K562 (cell line): ENCODE measurements around the gene TCF19. TPM values are rescaled to one million over a fixed set of nuclear protein-coding genes. Genes with fewer than 3 reads are reported as not detected.
A peak's percentile ranks its signal among the peaks of the same experiment; 100 is the strongest.

Experiments used
- ATAC-seq: fragments of 200-7000 bp; cut with Tn5 transposase; 3 replicates; pipeline ENCODE4 v1.9.1; 2020; ENCODE audit warnings: moderate library complexity
- BruUV-seq: library from RNA; stranded (reverse); fragments of 400-500 nt; replicated peaks from 2 replicates; lab custom pipeline; 2021; lab: Mats Ljungman, UMichigan
- CTCF ChIA-PET: fragments of 300-600 bp; formaldehyde crosslinking; extraction: SDS; loops from one replicate; lab custom pipeline; 2021; ENCODE audit warnings: low intra/inter-chr PET ratio; lab: Yijun Ruan, JAX
- POLR2A ChIA-PET: fragments of 300-600, 350-650 bp; sonication (Branson Sonifier 250); formaldehyde crosslinking; extraction: SDS; loops from one replicate; lab custom pipeline; 2021; ENCODE audit warnings: antibody characterized with exemption, inconsistent platforms; lab: Yijun Ruan, JAX
- DNase-seq, 4 experiments: peaks; one replicate each; pipeline versions ENCODE4 v3.0.0 to v3.0.0-alpha.2; 2011 to 2018; ENCODE audit warnings: low spot score in 3 of 4, mixed read lengths in 3 of 4; ENCODE audit errors: extremely low read depth in 1 of 4
- FAIRE-seq: peaks from 2 replicates; lab custom pipeline; 2011; peaks lifted over from hg19 to GRCh38; lab: Jason Lieb, UNC
- H2AFZ ChIP-seq: 2 replicates; pipeline ENCODE4 v1.6.0; 2011; ENCODE audit warnings: low read depth, low read length, control low read depth, inconsistent platforms
- H3K27ac ChIP-seq: fragments of 200-600 bp; 3 replicates; pipeline ENCODE4 v1.8.0; 2011; ENCODE audit warnings: low read depth, mild to moderate bottlenecking, control low read depth, inconsistent platforms, low read length, moderate library complexity, mixed read lengths; ENCODE audit errors: extremely low read depth
- H3K27me3 ChIP-seq, 2 experiments: fragments of 300-600 bp in 1 of 2; 2 replicates in 1 of 2; 3 replicates in 1 of 2; pipeline versions ENCODE4 v1.6.0 to v1.8.0; 2011; ENCODE audit warnings: inconsistent platforms in 2 of 2, low read length in 2 of 2, mild to moderate bottlenecking in 1 of 2, mixed read lengths in 1 of 2, moderate library complexity in 1 of 2; ENCODE audit not compliant: control insufficient read depth in 2 of 2, insufficient read depth in 2 of 2
- H3K36me3 ChIP-seq: fragments of 300-600 bp; 3 replicates; pipeline ENCODE4 v1.8.0; 2011; ENCODE audit warnings: mild to moderate bottlenecking, low read length, inconsistent platforms; ENCODE audit not compliant: control insufficient read depth, insufficient read depth
- H3K4me1 ChIP-seq, 2 experiments: fragments of 200-600 bp in 1 of 2; replicated peaks in 1 of 2; 2 replicates in 1 of 2; 3 replicates in 1 of 2; pipeline versions ENCODE4 v1.5.1 to v1.8.0; 2011; ENCODE audit warnings: inconsistent platforms in 2 of 2, low read length in 2 of 2, mild to moderate bottlenecking in 1 of 2, mixed read lengths in 1 of 2, moderate library complexity in 1 of 2; ENCODE audit not compliant: control insufficient read depth in 2 of 2, insufficient read depth in 2 of 2
- H3K4me2 ChIP-seq: 2 replicates; pipeline ENCODE4 v1.6.1; 2011; ENCODE audit warnings: low read length, control low read depth, inconsistent platforms, mixed read lengths; ENCODE audit not compliant: insufficient read depth
- H3K4me3 ChIP-seq: fragments of 200-600 bp; sonication (generic), shearing (Covaris generic); 2 replicates; pipeline ENCODE4 v1.5.1; 2016; ENCODE audit warnings: control low read depth, inconsistent platforms
- H3K79me2 ChIP-seq: fragments of 200-600 bp; 3 replicates; pipeline ENCODE4 v1.8.0; 2011; ENCODE audit warnings: low read length, inconsistent platforms; ENCODE audit not compliant: control insufficient read depth, insufficient read depth
- H3K9ac ChIP-seq, 2 experiments: 2 replicates each; pipeline versions ENCODE4 v1.6.0 to v1.6.1; 2011; ENCODE audit warnings: low read depth in 2 of 2, low read length in 2 of 2, control low read depth in 1 of 2, inconsistent platforms in 1 of 2, mild to moderate bottlenecking in 1 of 2, mixed read lengths in 1 of 2; ENCODE audit not compliant: insufficient read depth in 1 of 2
- H3K9me1 ChIP-seq: one replicate; pipeline ENCODE4 v1.6.0; 2011; ENCODE audit warnings: inconsistent platforms, mild to moderate bottlenecking, low read length, moderate library complexity; ENCODE audit not compliant: control insufficient read depth, insufficient read depth
- H3K9me3 ChIP-seq: replicated peaks from 2 replicates; pipeline ENCODE4 v1.5.1; 2011; ENCODE audit warnings: low read depth, low read length, inconsistent platforms; ENCODE audit not compliant: control insufficient read depth, insufficient read depth
- H4K20me1 ChIP-seq: replicated peaks from 2 replicates; pipeline ENCODE4 v1.6.1; 2011; ENCODE audit warnings: low read length, inconsistent platforms, mixed read lengths; ENCODE audit not compliant: control insufficient read depth, insufficient read depth
- BCOR ChIP-seq: fragments of 450-650 bp; IDR thresholded peaks from 2 replicates; pipeline ENCODE4 v1.6.1; 2016
- TAL1 ChIP-seq: fragments of 450-650 bp; IDR thresholded peaks from 2 replicates; pipeline ENCODE4 v1.6.1; 2016; ENCODE audit warnings: mild to moderate bottlenecking
- ZBTB1 ChIP-seq: sonication (generic); formaldehyde crosslinking; IDR thresholded peaks from 2 replicates; pipeline ENCODE4 v1.8.1; 2023; ENCODE audit warnings: missing genetic modification reagents, low read depth, mild to moderate bottlenecking, borderline replicate concordance
- ZFP36 ChIP-seq: fragments of 150-350 bp; IDR thresholded peaks from 2 replicates; pipeline ENCODE4 v1.6.1; 2018; ENCODE audit warnings: low read length, low read depth; ENCODE audit not compliant: partially characterized antibody
- ZNF134 ChIP-seq: fragments of 250-450 bp; sonication (Bioruptor Pico); conservative IDR thresholded peaks from 2 replicates; pipeline ENCODE4 v1.4.0; 2020
- ZNF24 ChIP-seq: fragments of 450-650 bp; IDR thresholded peaks from 2 replicates; pipeline ENCODE4 v1.6.1; 2016
- WGBS: fragments of 100-300 bp; shearing (Covaris generic); methylation state at CpG from one replicate; pipeline ENCODE4 v1.1.6; 2016; ENCODE audit warnings: low coverage, mixed read lengths; ENCODE audit not compliant: insufficient coverage; ENCODE audit errors: missing lambda C conversion rate; 5-methylcytosine and 5-hydroxymethylcytosine counted together
- in situ Hi-C: fragments of 300-500 bp; cut with MboI; formaldehyde crosslinking; loops from 4 replicates; pipeline ENCODE4 v1.15.0; 2018; ENCODE audit warnings: inconsistent platforms, mixed read lengths
- intact Hi-C: fragments of 100-400 bp; cut with micrococcal nuclease; formaldehyde crosslinking; loops from 2 replicates; pipeline ENCODE4 v1.14.2; 2022
- polyA plus RNA-seq, 8 experiments: library from polyadenylated mRNA; depleted of rRNA in 4 of 8; stranded (reverse) in 5 of 8; unstranded in 3 of 8; fragments of >200 nt; fragmentation: Nextera tagmentation in 2 of 8; fragmentation: Illumina TruSeq in 1 of 8; extraction: Ambion mirVana in 2 of 8; extraction: Trizol in 1 of 8; gene quantifications; 2 replicates each; pipeline versions ENCODE4 v1.2.1 to v1.2.3, GENCODE V29; 2011 to 2014; ENCODE audit warnings: inconsistent platforms in 1 of 8, missing spikeins in 1 of 8
- total RNA-seq, 7 experiments: library from RNA; depleted of rRNA in 6 of 7; stranded (reverse); fragments of >200 nt in 6 of 7; fragmentation: Illumina TruSeq in 2 of 7; extraction: Trizol in 2 of 7; gene quantifications; 2 replicates each; pipeline versions ENCODE4 v1.2.1 to v1.2.3, GENCODE V29; 2011 to 2021; ENCODE audit warnings: low replicate concordance in 1 of 7

The TCF19 gene
- total and polyA plus RNA-seq, 9 of the 15 experiments (the other 6 are each of a cell fraction or from before 2014, with no cell fraction given): 4.2 to 42.5 (median 25.7) TPM

GRCh38 chr6:31125586-31126363, 32.6 kb upstream of the TCF19 start:
- Histone ChIP-seq H2AFZ (no peak overlapping the region), H3K27me3 (peaks cover 36 to 75% of the 10 kb centered on the region in 2 experiments; a peak in 4 of 5 replicates), H3K4me3 (no peak overlapping the region), H3K9me1 (no peaks in the 10 kb centered on the region), H3K27ac (no peak overlapping the region), H3K4me2 (no peak overlapping the region), H3K9me3 (no peaks in the 10 kb centered on the region), H3K4me1 (peaks cover 6 to 17% of the 10 kb centered on the region in 2 experiments; a peak in 4 of 5 replicates), H3K79me2 (no peaks in the 10 kb centered on the region), H4K20me1 (peaks cover 14% of the 10 kb centered on the region), H3K36me3 (no peaks in the 10 kb centered on the region), H3K9ac (no peak overlapping the region)
- no peak for TF ChIP-seq BCOR
- TF ChIP-seq TAL1: no peak
- no peak for TF ChIP-seq ZNF24
- TF ChIP-seq ZNF134 (CRISPR knock-in tag): no peak
- peak; percentile 45 for TF ChIP-seq ZFP36
- no peak for TF ChIP-seq ZBTB1 (CRISPR knock-in tag)
- in situ Hi-C loops: no loop called here
- BruUV-seq: no TSS peak
- FAIRE-seq: no peak
- ATAC-seq: no peak
- DNase-seq: no peak
- POLR2A ChIA-PET: interaction anchor here (1.0 to 1.1 kb wide), 3 partner anchors 11 to 191 kb away, joined by 3 to 5 read pairs (median 3); partner anchors contain the start of gene PSORS1C1
- CTCF ChIA-PET: no interaction called here
- WGBS: under 1% methylated on average over 12 of the region's 12 CpGs
- intact Hi-C loops: no loop called here
